Neural crest cell (in vitro differentiated cells): Measurements from ENCODE around the gene LINGO3. TPM values are rescaled to one million over a fixed set of nuclear protein-coding genes. Genes with fewer than 3 reads are reported as not detected.

ENCODE experiments used
- DNase-seq: peaks from one replicate; pipeline ENCODE4 v3.0.0; 2021; ENCODE audit warnings: low read depth, mixed read lengths, low spot score
- H3K27ac Mint-ChIP-seq: one replicate; pipeline ENCODE4 v1.8.0; 2021; ENCODE audit warnings: mild to moderate bottlenecking, mixed read lengths; ENCODE audit not compliant: unreplicated experiment
- H3K27me3 Mint-ChIP-seq: 2 replicates; pipeline ENCODE4 v1.8.0; 2021; ENCODE audit warnings: low read depth, mild to moderate bottlenecking, mixed read lengths
- H3K36me3 Mint-ChIP-seq: 2 replicates; pipeline ENCODE4 v1.8.0; 2021; ENCODE audit warnings: low read depth, mild to moderate bottlenecking, mixed read lengths
- H3K4me1 Mint-ChIP-seq: 2 replicates; pipeline ENCODE4 v1.8.0; 2021; ENCODE audit warnings: mixed read lengths
- H3K4me3 Mint-ChIP-seq: one replicate; pipeline ENCODE4 v1.8.0; 2021; ENCODE audit warnings: mild to moderate bottlenecking, mixed read lengths
- H3K9me3 Mint-ChIP-seq: 2 replicates; pipeline ENCODE4 v1.8.0; 2021; ENCODE audit warnings: mixed read lengths
- total RNA-seq: library from RNA; stranded (reverse); gene quantifications from 2 replicates; pipeline ENCODE4 v1.2.1, GENCODE V29; 2021
- TF ChIP-seq, protein P1 (sequence below): fragments of 200-600 bp; sonication (generic); conservative IDR thresholded peaks from 2 replicates; pipeline ENCODE4 v1.5.0; 2021; ENCODE audit warnings: antibody characterized with exemption, mild to moderate bottlenecking

Gene LINGO3
- total RNA-seq, 1 donor from 2014 or later = not detected

DNA sequence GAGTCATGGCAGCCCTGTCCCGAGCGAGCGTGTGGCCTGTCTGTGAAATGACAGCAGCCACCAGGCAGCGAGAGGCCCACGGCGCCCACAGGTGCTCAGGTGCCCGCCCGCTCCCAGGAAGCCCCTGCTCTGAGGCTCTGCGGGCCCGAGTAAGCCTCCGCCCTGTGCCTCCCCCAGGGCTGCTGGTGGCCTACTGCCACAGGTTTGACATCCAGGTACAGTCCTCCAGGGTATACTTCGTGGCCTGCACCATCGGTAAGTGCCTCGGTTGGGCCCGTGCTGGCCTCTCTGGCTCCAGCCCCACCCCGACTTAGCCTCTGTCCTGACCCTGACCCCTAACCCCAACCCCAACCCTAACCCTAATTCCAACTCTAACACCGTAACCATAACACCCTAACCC, 37.1 kb upstream of the LINGO3 start:
- Mint-ChIP-seq H3K36me3 (no peaks in the 10 kb centered on the region), H3K27ac (no peak overlapping the region), H3K27me3 (no peaks in the 10 kb centered on the region), H3K4me3 (no peak overlapping the region), H3K4me1 (no peaks in the 10 kb centered on the region), H3K9me3 (no peaks in the 10 kb centered on the region)
- no peak for DNase-seq
- TF ChIP-seq, protein P1, sequence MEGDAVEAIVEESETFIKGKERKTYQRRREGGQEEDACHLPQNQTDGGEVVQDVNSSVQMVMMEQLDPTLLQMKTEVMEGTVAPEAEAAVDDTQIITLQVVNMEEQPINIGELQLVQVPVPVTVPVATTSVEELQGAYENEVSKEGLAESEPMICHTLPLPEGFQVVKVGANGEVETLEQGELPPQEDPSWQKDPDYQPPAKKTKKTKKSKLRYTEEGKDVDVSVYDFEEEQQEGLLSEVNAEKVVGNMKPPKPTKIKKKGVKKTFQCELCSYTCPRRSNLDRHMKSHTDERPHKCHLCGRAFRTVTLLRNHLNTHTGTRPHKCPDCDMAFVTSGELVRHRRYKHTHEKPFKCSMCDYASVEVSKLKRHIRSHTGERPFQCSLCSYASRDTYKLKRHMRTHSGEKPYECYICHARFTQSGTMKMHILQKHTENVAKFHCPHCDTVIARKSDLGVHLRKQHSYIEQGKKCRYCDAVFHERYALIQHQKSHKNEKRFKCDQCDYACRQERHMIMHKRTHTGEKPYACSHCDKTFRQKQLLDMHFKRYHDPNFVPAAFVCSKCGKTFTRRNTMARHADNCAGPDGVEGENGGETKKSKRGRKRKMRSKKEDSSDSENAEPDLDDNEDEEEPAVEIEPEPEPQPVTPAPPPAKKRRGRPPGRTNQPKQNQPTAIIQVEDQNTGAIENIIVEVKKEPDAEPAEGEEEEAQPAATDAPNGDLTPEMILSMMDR = no peak

DNA sequence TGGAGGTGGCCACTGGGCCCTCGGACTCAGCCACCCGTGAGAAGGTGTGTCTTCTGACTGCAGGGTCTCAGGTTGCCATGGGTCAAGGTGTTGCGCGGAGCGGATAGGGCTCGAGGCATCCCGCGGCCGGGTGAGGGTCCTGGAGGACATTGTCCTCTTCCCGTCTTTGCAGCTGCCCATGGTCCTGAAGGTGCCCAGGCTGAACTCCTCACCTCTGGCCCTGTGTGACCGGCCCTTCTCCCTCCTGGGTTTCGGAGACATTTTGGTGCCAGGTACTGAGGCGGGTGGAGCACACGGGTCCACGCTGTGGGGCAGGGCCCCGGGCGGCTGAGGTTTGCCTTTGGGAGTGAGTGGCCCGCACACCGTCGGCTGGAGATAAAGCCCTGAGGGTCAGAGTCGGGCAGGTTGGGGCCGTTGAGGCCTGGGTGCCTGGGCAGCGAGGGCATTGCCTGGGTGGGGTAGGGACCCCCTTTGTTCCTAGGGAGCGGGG, 36.5 kb upstream of the LINGO3 start:
- no peaks in the 10 kb centered on the region for H3K36me3 Mint-ChIP-seq
- no peaks in the 10 kb centered on the region for H3K9me3 Mint-ChIP-seq
- H3K27me3 Mint-ChIP-seq = no peaks in the 10 kb centered on the region
- H3K4me3 Mint-ChIP-seq = no peak overlapping the region
- no peak for DNase-seq
- TF ChIP-seq, protein P1 = no peak
- no peaks in the 10 kb centered on the region for H3K4me1 Mint-ChIP-seq
- H3K27ac Mint-ChIP-seq = no peak overlapping the region

DNA sequence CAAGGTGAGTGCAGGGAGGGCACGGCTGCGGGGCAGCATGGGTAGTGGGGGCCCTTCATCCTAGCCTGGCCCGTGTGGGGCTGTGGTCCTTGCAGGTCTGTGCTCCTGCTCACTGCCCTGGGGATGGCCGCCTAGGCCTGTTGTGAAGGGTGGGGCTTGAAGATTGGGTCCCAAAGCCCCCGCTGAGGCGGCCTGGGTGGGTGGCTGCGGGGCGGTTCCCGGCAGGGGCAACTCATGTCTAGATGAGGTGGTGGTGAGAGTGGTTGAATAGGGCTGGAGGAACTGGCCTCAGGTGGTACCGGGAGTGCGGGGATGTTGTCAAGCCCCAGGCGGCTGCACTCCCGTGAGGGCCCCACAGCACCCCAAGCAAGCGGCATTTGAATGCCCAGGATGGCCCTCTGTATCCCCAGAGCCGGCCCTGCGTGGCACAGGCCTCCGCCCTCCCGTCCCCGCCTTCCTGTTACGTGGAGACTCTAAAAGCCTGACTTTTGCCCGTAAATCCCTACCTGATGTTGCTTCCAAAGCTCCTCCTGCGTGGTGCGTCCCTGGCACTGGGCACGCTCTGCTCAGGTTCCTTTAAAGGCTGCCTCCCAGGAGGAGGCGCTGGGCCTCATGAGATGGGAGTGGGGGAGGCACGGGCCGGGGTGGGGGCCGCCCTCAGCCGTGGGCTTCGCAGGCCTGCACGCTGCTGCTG, 35.5 kb upstream of the LINGO3 start:
- no peak for DNase-seq

DNA sequence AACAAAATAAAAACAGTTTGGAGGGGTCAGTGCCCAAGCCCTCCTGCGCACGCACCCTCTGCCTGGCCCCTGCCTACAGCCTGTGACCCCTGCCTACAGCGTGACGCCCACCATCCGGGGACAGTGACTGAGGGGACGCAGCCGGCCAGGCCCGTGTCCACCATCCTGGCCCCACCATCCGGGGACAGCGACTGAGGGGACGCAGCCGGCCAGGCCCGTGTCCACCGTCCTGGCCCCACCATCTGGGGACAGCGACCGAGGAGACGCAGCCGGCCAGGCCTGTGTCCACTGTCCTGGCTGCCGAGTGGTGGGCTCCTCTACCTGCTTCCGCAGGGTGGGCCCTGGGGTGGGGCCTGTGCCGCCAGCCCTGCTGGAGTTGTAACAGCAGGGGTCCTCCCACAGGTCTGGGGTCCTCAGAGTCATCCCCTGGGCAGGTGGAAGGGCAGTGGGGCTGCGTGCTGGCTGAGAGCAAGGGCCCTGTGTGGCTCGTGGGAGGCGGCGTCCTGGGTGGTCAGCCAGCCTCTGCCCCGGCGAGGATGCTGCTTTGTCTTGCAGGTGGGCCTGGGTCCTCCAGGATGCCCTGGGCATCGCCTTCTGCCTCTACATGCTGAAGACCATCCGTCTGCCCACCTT, 34.8 kb upstream of the LINGO3 start:
- Mint-ChIP-seq H3K9me3 (no peaks in the 10 kb centered on the region), H3K27me3 (no peaks in the 10 kb centered on the region), H3K36me3 (no peaks in the 10 kb centered on the region), H3K27ac (no peak overlapping the region), H3K4me1 (peaks cover under 1% of the 10 kb centered on the region), H3K4me3 (no peak overlapping the region)
- TF ChIP-seq, protein P1 = no peak
- DNase-seq = no peak

More for the DNA sequence above, 35.5 kb upstream of the LINGO3 start:
- Mint-ChIP-seq H3K4me1 (no peaks in the 10 kb centered on the region), H3K4me3 (no peak overlapping the region), H3K9me3 (no peaks in the 10 kb centered on the region), H3K27me3 (no peaks in the 10 kb centered on the region), H3K36me3 (no peaks in the 10 kb centered on the region), H3K27ac (no peak overlapping the region)
- TF ChIP-seq, protein P1 = no peak

DNA sequence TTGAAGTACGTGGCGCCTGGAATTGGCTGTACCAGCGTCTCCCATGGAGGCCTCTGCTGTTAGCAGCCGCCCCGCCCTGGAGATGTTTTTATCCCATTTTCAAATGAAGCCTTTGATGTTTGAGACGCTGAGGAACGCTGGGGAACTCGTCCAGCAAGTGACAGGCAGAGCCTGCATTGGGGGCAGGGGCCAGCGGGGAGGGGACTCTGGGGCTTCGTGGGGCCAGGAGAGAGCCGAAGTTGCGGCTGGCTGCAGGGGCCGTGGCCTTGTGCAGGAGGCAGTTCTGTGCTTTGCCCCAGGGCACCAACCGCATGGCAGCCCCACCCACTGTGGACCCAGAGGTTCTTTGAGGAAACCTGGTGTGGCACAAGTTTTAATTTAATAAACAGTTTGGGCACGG, 34.0 kb upstream of the LINGO3 start:
- no peak overlapping the region for H3K27ac Mint-ChIP-seq
- H3K27me3 Mint-ChIP-seq = no peaks in the 10 kb centered on the region
- TF ChIP-seq, protein P1 = no peak
- no peaks in the 10 kb centered on the region for H3K9me3 Mint-ChIP-seq
- no peak overlapping the region for H3K4me3 Mint-ChIP-seq
- H3K4me1 Mint-ChIP-seq = peaks cover 8% of the 10 kb centered on the region
- no peaks in the 10 kb centered on the region for H3K36me3 Mint-ChIP-seq
- no peak for DNase-seq
